CD4-positive, alpha-beta T cell treated with Interleukin-2 at 100 ng/mL for 4 hours (primary cell): ENCODE results near the gene USE1.

Experiments
- DNase-seq: peaks from one replicate; pipeline ENCODE4 v3.0.0-alpha.2; 2020; ENCODE audit warnings: low spot score

Gene USE1

GRCh38 chr19:17205237-17206140, 9.7 kb upstream of the USE1 start:
- DNase-seq = peak; percentile 60

GRCh38 chr19:17206736-17207581, 8.2 kb upstream of the USE1 start:
- DNase-seq = no peak

- no peak for DNase-seq
Observed at GRCh38 chr19:17209126-17210036, 5.8 kb upstream of the USE1 start.

- DNase-seq = no peak
Observed at GRCh38 chr19:17210296-17210695, 4.9 kb upstream of the USE1 start.

GRCh38 chr19:17211547-17212446, 3.4 kb upstream of the USE1 start:
- no peak for DNase-seq

- no peak for DNase-seq
Observed at GRCh38 chr19:17213334-17213733, 1.8 kb upstream of the USE1 start.

GRCh38 chr19:17214508-17215126, 540 bp upstream of the USE1 start:
- DNase-seq = no peak

GRCh38 chr19:17216058-17216670, 1.0 kb downstream of the USE1 start:
- DNase-seq = no peak

- no peak for DNase-seq
Observed at GRCh38 chr19:17219286-17219685, 4.1 kb downstream of the USE1 start.

- DNase-seq = peak; percentile 33
Observed at GRCh38 chr19:17220207-17220758, 5.1 kb downstream of the USE1 start.

- DNase-seq = no peak
Observed at GRCh38 chr19:17225053-17225452, 9.9 kb downstream of the USE1 start.

GRCh38 chr19:17226002-17226933, 11.1 kb downstream of the USE1 start, which contains the start of gene OCEL1:
TSS of gene OCEL1 (plus strand) at chr19:17226226. CDS start at chr19:17226248, 22 bp downstream.
- DNase-seq = peak; percentile 96

GRCh38 chr19:17227798-17228367, 12.7 kb downstream of the USE1 start:
- DNase-seq = no peak

GRCh38 chr19:17229890-17230289, 14.7 kb downstream of the USE1 start:
- no peak for DNase-seq

- no peak for DNase-seq
Observed at GRCh38 chr19:17232258-17232657, 17.1 kb downstream of the USE1 start.

- peak; percentile 51 for DNase-seq
Observed at GRCh38 chr19:17234911-17235299, 19.7 kb downstream of the USE1 start.

- DNase-seq = peak; percentile 77
Observed at GRCh38 chr19:17235300-17235970, 20.3 kb downstream of the USE1 start.
